ENCODE results near the gene SNAP25. TPM values are rescaled to one million over a fixed set of nuclear protein-coding genes. Genes with fewer than 3 reads are reported as not detected.

Gene SNAP25
- total RNA-seq, 1 experiment from 2014 or later, result not detected

DNA sequence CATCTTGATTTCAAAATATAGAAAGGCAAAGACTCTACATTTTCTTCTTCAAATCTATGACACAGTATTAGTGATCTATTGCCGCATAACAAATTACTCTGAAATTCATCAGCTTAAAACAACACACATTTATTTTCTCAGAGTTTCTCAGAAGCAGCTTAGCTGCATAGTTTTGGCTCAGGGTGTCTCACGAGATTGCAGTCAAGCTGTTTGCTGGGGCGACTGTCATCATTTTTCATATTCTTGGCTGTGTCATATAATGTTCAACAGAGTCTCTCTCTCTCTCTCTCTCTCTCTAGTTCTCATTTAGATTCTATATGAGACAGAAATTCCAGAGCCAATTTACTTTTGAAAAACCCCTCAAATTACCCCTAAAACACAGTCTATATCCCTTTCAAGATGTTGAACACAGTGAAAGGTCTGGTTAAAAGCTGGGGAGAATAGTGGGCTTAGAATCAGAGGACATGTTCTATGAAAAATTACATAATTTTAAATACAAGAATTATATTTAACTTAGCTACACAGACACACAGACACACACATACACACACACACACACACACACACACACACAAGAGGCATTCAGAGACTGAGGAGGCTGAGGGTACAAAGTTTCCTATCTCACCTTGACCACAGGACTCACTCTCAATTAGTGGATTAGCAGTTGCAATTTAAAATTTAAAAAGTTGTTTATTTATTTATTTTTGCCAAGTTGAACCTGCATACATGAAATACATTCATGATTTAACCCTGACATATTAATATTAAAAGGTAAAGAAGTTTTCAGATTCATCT is 128.7 kb downstream of the SNAP25 start:
- Histone ChIP-seq H3K27ac (ENCODE audit: low read length) (no peak overlapping the region), H3K9me2 (replicated peaks; ENCODE audit: insufficient read depth, low read length) (no peaks in the 10 kb centered on the region), H3K4me2 (ENCODE audit: low read depth, low read length, poor library complexity, severe bottlenecking) (no peak overlapping the region), H3K4me3 (ENCODE audit: low read length) (no peak overlapping the region), H3K4me1 (ENCODE audit: low read length) (no peaks in the 10 kb centered on the region), H3K27me3 (ENCODE audit: low read length) (no peaks in the 10 kb centered on the region), H3K79me2 (ENCODE audit: low read length) (no peaks in the 10 kb centered on the region), H3K36me3 (ENCODE audit: insufficient read depth, low read length) (no peaks in the 10 kb centered on the region), H3K9ac (ENCODE audit: low read length) (no peak overlapping the region), H2AFZ (ENCODE audit: low read length) (no peak overlapping the region), H3K9me3 (ENCODE audit: low read length) (no peaks in the 10 kb centered on the region), H4K20me1 (ENCODE audit: insufficient read depth, low read depth, low read length) (no peaks in the 10 kb centered on the region)
- no peak for DNase-seq

DNA sequence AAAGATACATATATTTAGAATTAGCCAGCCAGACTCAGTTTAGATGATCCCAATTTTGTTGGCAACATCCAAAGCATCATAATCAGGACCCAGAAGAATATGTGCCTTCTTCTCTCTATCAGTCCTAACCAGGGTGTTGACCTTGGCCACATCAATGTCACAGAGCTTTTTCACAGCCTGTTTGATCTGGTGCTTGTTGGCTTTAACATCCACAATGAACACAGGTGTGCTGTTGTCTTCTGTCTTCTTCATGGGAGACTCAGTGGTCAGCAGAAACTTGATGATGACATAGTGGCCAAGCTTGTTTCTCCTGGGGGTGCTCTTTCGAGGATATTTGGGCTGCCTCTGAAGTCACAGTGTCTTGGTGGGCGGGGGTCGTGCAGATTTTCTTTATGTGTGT is 130.5 kb downstream of the SNAP25 start:
- no peaks in the 10 kb centered on the region for H3K27me3 ChIP-seq (ENCODE audit: low read length)
- no peaks in the 10 kb centered on the region for H3K36me3 ChIP-seq (ENCODE audit: insufficient read depth, low read length)
- no peak overlapping the region for H3K4me2 ChIP-seq (ENCODE audit: low read depth, low read length, poor library complexity, severe bottlenecking)
- no peak overlapping the region for H2AFZ ChIP-seq (ENCODE audit: low read length)
- no peak overlapping the region for H3K4me3 ChIP-seq (ENCODE audit: low read length)
- no peaks in the 10 kb centered on the region for H3K4me1 ChIP-seq (ENCODE audit: low read length)
- H3K9me2 ChIP-seq (replicated peaks; ENCODE audit: insufficient read depth, low read length), result no peaks in the 10 kb centered on the region
- no peaks in the 10 kb centered on the region for H3K9me3 ChIP-seq (ENCODE audit: low read length)
- DNase-seq, result no peak
- no peak overlapping the region for H3K9ac ChIP-seq (ENCODE audit: low read length)
- no peaks in the 10 kb centered on the region for H4K20me1 ChIP-seq (ENCODE audit: insufficient read depth, low read depth, low read length)
- no peak overlapping the region for H3K27ac ChIP-seq (ENCODE audit: low read length)
- H3K79me2 ChIP-seq (ENCODE audit: low read length), result no peaks in the 10 kb centered on the region

DNA sequence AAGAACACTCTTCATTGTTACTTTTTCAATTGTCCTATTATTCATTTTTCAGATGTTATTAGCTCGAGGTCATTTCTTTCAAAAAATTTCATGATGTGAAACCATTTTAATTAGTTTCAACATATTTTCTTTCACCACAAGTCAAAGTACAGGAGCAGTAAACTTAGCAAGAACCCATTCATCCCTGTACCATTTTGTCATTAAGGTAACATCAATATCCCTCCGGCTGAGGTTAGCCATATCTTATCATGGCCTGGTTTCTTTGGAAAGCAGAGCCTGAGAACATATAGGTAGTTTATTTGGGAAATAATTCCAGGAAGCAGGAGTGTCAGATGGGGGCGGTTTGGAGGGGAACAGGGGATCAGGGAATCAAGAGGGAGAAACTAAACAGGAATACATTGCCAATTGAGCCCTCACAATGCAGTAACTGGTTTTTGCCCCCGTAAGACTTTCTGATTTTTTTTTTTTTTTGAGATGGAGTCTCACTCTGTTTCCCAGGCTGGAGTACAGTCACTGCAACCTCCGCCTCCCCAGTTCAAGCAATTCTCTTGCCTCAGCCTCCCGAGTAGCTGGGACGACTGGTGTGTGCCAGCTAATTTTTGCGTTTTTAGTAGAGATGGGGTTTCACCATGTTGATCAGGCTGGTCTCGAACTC is 131.7 kb downstream of the SNAP25 start:
- no peak overlapping the region for H3K9ac ChIP-seq (ENCODE audit: low read length)
- no peak overlapping the region for H2AFZ ChIP-seq (ENCODE audit: low read length)
- no peaks in the 10 kb centered on the region for H4K20me1 ChIP-seq (ENCODE audit: insufficient read depth, low read depth, low read length)
- H3K9me3 ChIP-seq (ENCODE audit: low read length), result no peaks in the 10 kb centered on the region
- no peaks in the 10 kb centered on the region for H3K9me2 ChIP-seq (replicated peaks; ENCODE audit: insufficient read depth, low read length)
- H3K4me1 ChIP-seq (ENCODE audit: low read length), result no peaks in the 10 kb centered on the region
- no peaks in the 10 kb centered on the region for H3K27me3 ChIP-seq (ENCODE audit: low read length)
- DNase-seq, result no peak
- no peaks in the 10 kb centered on the region for H3K79me2 ChIP-seq (ENCODE audit: low read length)
- no peaks in the 10 kb centered on the region for H3K36me3 ChIP-seq (ENCODE audit: insufficient read depth, low read length)
- H3K4me3 ChIP-seq (ENCODE audit: low read length), result no peak overlapping the region
- no peak overlapping the region for H3K27ac ChIP-seq (ENCODE audit: low read length)
- no peak overlapping the region for H3K4me2 ChIP-seq (ENCODE audit: low read depth, low read length, poor library complexity, severe bottlenecking)

DNA sequence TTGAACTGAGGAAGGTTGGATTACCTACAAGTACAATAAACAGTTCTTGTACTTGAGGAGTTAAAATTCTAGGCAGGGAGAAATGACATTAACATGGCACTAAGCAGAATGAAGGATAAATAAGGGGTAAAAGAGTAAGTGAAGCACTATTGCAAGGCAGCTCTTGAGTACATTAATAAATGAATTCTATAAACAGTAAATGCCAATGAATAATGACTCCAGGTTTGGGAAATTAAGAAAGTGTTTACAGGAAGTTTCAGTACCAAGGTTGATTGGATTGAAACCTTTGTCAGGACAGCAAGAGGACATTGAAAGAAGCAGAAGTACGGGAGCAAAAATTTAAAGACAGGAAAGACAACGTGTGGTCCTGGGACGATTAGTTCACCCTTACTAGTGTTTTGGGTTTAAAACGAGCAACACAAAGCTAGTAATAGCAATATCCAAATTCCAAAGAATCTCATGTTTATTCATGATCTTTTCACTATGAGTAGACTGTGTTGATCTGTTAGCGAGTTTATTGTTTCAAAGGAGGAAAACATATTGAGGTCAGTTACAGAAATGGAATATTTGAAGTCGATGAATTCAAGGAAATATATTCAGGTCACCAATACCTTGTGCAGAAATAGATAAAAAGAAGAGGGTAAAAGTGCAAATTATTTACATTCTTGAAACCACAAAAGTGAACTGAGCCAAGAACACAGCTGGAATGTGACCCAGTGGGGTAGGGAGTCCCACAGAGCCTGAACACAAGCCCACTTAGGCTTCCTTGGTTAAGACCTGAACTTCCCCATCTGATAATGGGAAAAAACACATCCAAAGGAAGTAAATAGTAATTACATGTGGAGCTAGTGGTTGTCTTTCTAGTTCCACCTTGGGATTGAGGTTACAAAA is 134.5 kb downstream of the SNAP25 start:
- Histone ChIP-seq H3K36me3 (ENCODE audit: insufficient read depth, low read length) (no peaks in the 10 kb centered on the region), H3K4me1 (ENCODE audit: low read length) (no peaks in the 10 kb centered on the region), H3K27me3 (ENCODE audit: low read length) (no peaks in the 10 kb centered on the region), H4K20me1 (ENCODE audit: insufficient read depth, low read depth, low read length) (no peaks in the 10 kb centered on the region), H2AFZ (ENCODE audit: low read length) (no peak overlapping the region), H3K4me2 (ENCODE audit: low read depth, low read length, poor library complexity, severe bottlenecking) (no peak overlapping the region), H3K79me2 (ENCODE audit: low read length) (no peaks in the 10 kb centered on the region), H3K27ac (ENCODE audit: low read length) (no peak overlapping the region), H3K4me3 (ENCODE audit: low read length) (no peak overlapping the region), H3K9me2 (replicated peaks; ENCODE audit: insufficient read depth, low read length) (no peaks in the 10 kb centered on the region), H3K9me3 (ENCODE audit: low read length) (no peaks in the 10 kb centered on the region), H3K9ac (ENCODE audit: low read length) (no peak overlapping the region)
- DNase-seq, result no peak

DNA sequence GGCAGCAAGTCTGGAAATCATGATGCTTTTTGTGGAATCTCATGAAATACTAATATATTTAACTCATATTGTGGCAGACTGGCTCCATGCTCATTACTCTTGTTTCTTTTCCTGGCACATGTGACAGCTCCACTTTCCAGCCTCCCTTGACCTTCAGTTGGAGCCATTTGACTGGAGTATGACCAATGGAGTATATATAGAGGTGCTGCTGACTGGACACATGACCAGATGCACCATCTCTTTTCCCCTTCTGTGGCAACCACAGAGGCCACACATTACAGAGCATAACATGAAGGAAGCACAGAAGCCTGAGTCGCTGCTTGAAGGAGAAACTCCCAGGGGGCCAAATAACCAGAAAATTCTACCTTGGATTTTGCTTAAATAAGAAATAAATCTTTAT is 138.0 kb downstream of the SNAP25 start:
- Histone ChIP-seq H3K27ac (ENCODE audit: low read length) (no peak overlapping the region), H3K4me1 (ENCODE audit: low read length) (no peaks in the 10 kb centered on the region), H3K9me3 (ENCODE audit: low read length) (no peaks in the 10 kb centered on the region), H3K4me3 (ENCODE audit: low read length) (no peak overlapping the region), H2AFZ (ENCODE audit: low read length) (no peak overlapping the region), H3K9me2 (replicated peaks; ENCODE audit: insufficient read depth, low read length) (no peaks in the 10 kb centered on the region), H4K20me1 (ENCODE audit: insufficient read depth, low read depth, low read length) (no peaks in the 10 kb centered on the region), H3K4me2 (ENCODE audit: low read depth, low read length, poor library complexity, severe bottlenecking) (no peak overlapping the region), H3K27me3 (ENCODE audit: low read length) (no peaks in the 10 kb centered on the region), H3K79me2 (ENCODE audit: low read length) (no peaks in the 10 kb centered on the region), H3K36me3 (ENCODE audit: insufficient read depth, low read length) (no peaks in the 10 kb centered on the region), H3K9ac (ENCODE audit: low read length) (no peak overlapping the region)
- DNase-seq, result no peak

Small RNA genes within 50 kb of the gene (small RNA-seq; reads per million reads assigned to genes)
- not detected for gene HIGD1AP15

Other genes starting within 250 kb of the SNAP25 start
- gene ANKEF1, start 183.8 kb upstream of the SNAP25 start, total RNA-seq (2014; rRNA removed; shearing (Covaris generic); ENCODE audit: low replicate concordance), result 3.3 and 9.6 TPM in 2 replicates
- gene MKKS, start 215.4 kb downstream of the SNAP25 start, total RNA-seq (2014; rRNA removed; shearing (Covaris generic); ENCODE audit: low replicate concordance), result 4.6 and 14.6 TPM in 2 replicates
- gene SLX4IP, start 216.5 kb downstream of the SNAP25 start, total RNA-seq (2014; rRNA removed; shearing (Covaris generic); ENCODE audit: low replicate concordance), result 9.7 TPM in 2 replicates